ENCODE results near the gene NACC2. TPM values are rescaled to one million over a fixed set of nuclear protein-coding genes. Genes with fewer than 3 reads are reported as not detected.

NACC2 gene
- total and polyA plus RNA-seq, 2 experiments from 2014 or later: 3.8 to 20.8 TPM

DNA sequence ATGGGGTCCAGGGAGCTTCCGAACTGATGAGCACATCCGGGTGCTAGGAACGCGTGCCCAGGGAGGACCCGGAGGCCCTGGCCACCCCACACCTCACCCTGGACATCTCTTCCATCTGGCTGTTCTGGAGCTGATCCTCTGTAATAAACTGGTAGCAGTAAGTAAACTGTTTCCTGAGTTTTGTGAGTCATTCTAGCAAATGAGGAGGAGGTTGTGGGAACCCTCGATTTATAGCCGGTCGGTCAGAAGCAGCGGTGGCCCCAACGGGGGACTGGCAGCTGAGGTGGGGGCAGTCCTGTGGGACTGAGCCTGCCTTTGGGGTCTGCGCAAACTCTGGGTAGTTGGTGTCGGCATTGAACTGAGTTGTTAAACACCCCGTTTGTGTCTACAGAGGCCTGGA is 118.6 kb downstream of the NACC2 start:
- Histone ChIP-seq H3K36me3 (ENCODE audit: insufficient read depth) (no peaks in the 10 kb centered on the region), H2AFZ (no peak overlapping the region), H3K79me2 (replicated peaks; ENCODE audit: insufficient read depth) (no peaks in the 10 kb centered on the region), H4K20me1 (replicated peaks; ENCODE audit: insufficient read depth) (peaks cover 3% of the 10 kb centered on the region; the same call in 1 of the 2 replicates), H3K4me3 (no peak overlapping the region), H3K27me3 (ENCODE audit: insufficient read depth) (no peaks in the 10 kb centered on the region), H3K4me2 (no peak overlapping the region), H3K27ac (ENCODE audit: low read depth) (no peak overlapping the region), H3K4me1 (ENCODE audit: insufficient read depth) (no peaks in the 10 kb centered on the region), H3K9me2 (ENCODE audit: insufficient read depth) (no peaks in the 10 kb centered on the region), H3F3A (replicated peaks; ENCODE audit: low read depth) (no peaks in the 10 kb centered on the region)
- Mint-ChIP-seq H3K36me3 (ENCODE audit: low read depth) (no peaks in the 10 kb centered on the region), H3K27ac (no peak overlapping the region), H3K4me3 (no peak overlapping the region), H3K9me3 (no peaks in the 10 kb centered on the region), H3K27me3 (ENCODE audit: insufficient read depth, low read depth, poor library complexity) (peaks cover 7% of the 10 kb centered on the region), H3K4me1 (peaks cover 5% of the 10 kb centered on the region)
- DNase-seq (ENCODE audit: low spot score) (no peak), ATAC-seq (no peak)
- TF ChIP-seq STAT1 (IDR thresholded peaks at IDR 0.05; ENCODE audit: unreplicated experiment) (no peak), ZNF462 (CRISPR knock-in tag; IDR thresholded peaks at IDR 0.05) (no peak), NANOG (IDR thresholded peaks at IDR 0.05; ENCODE audit: borderline replicate concordance) (no peak), ZNF114 (CRISPR knock-in tag; IDR thresholded peaks at IDR 0.05) (no peak), EZH2 (IDR thresholded peaks at IDR 0.05; ENCODE audit: low read depth, unreplicated experiment) (no peak), POLR2AphosphoS5 (IDR thresholded peaks at IDR 0.05; ENCODE audit: low read depth) (no peak), EZH2phosphoT487 (IDR thresholded peaks at IDR 0.05; ENCODE audit: unreplicated experiment) (no peak), ZNF331 (CRISPR knock-in tag; IDR thresholded peaks at IDR 0.05; ENCODE audit: low read depth) (no peak), JUNB (IDR thresholded peaks at IDR 0.05; ENCODE audit: unreplicated experiment) (no peak), ETS1 (IDR thresholded peaks at IDR 0.05) (no peak), CREB1 (CRISPR knock-in tag; IDR thresholded peaks at IDR 0.05; ENCODE audit: low read depth) (no peak)
- TF ChIP-seq, protein P1, sequence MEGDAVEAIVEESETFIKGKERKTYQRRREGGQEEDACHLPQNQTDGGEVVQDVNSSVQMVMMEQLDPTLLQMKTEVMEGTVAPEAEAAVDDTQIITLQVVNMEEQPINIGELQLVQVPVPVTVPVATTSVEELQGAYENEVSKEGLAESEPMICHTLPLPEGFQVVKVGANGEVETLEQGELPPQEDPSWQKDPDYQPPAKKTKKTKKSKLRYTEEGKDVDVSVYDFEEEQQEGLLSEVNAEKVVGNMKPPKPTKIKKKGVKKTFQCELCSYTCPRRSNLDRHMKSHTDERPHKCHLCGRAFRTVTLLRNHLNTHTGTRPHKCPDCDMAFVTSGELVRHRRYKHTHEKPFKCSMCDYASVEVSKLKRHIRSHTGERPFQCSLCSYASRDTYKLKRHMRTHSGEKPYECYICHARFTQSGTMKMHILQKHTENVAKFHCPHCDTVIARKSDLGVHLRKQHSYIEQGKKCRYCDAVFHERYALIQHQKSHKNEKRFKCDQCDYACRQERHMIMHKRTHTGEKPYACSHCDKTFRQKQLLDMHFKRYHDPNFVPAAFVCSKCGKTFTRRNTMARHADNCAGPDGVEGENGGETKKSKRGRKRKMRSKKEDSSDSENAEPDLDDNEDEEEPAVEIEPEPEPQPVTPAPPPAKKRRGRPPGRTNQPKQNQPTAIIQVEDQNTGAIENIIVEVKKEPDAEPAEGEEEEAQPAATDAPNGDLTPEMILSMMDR (conservative IDR thresholded peaks at IDR 0.05; ENCODE audit: low read depth in 2 of 2): no peak
- TF ChIP-seq, protein P2, sequence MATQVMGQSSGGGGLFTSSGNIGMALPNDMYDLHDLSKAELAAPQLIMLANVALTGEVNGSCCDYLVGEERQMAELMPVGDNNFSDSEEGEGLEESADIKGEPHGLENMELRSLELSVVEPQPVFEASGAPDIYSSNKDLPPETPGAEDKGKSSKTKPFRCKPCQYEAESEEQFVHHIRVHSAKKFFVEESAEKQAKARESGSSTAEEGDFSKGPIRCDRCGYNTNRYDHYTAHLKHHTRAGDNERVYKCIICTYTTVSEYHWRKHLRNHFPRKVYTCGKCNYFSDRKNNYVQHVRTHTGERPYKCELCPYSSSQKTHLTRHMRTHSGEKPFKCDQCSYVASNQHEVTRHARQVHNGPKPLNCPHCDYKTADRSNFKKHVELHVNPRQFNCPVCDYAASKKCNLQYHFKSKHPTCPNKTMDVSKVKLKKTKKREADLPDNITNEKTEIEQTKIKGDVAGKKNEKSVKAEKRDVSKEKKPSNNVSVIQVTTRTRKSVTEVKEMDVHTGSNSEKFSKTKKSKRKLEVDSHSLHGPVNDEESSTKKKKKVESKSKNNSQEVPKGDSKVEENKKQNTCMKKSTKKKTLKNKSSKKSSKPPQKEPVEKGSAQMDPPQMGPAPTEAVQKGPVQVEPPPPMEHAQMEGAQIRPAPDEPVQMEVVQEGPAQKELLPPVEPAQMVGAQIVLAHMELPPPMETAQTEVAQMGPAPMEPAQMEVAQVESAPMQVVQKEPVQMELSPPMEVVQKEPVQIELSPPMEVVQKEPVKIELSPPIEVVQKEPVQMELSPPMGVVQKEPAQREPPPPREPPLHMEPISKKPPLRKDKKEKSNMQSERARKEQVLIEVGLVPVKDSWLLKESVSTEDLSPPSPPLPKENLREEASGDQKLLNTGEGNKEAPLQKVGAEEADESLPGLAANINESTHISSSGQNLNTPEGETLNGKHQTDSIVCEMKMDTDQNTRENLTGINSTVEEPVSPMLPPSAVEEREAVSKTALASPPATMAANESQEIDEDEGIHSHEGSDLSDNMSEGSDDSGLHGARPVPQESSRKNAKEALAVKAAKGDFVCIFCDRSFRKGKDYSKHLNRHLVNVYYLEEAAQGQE (IDR thresholded peaks at IDR 0.05; ENCODE audit: unreplicated experiment): no peak
